Type B pancreatic cell (in vitro differentiated cells): ENCODE results near the gene CCDC174. TPM values are rescaled to one million over a fixed set of nuclear protein-coding genes. Genes with fewer than 3 reads are reported as not detected.
"Not testable (repeated sequence)": the region's sequence is repeated elsewhere in the genome, so short reads cannot be mapped to it uniquely, and the experiment has no call there.

Experiments used
- DNase-seq: peaks from one replicate; pipeline ENCODE4 v3.0.0; 2021; ENCODE audit warnings: mixed read lengths; ENCODE audit not compliant: unreplicated experiment; ENCODE audit errors: extremely low spot score
- H3K27ac Mint-ChIP-seq: 2 replicates; pipeline ENCODE4 v1.8.0; 2021; ENCODE audit warnings: mild to moderate bottlenecking, mixed read lengths
- H3K27me3 Mint-ChIP-seq: 2 replicates; pipeline ENCODE4 v1.8.0; 2021; ENCODE audit warnings: mixed read lengths
- H3K36me3 Mint-ChIP-seq: 2 replicates; pipeline ENCODE4 v1.8.0; 2021; ENCODE audit warnings: mixed read lengths
- H3K4me1 Mint-ChIP-seq: one replicate; pipeline ENCODE4 v1.8.0; 2021; ENCODE audit warnings: mixed read lengths; ENCODE audit not compliant: unreplicated experiment
- H3K4me3 Mint-ChIP-seq: 2 replicates; pipeline ENCODE4 v1.8.0; 2021; ENCODE audit warnings: mild to moderate bottlenecking, mixed read lengths
- H3K9me3 Mint-ChIP-seq: 2 replicates; pipeline ENCODE4 v1.8.0; 2021; ENCODE audit warnings: mixed read lengths
- CTCF ChIP-seq: fragments of 200-600 bp; sonication (generic); conservative IDR thresholded peaks from 2 replicates; pipeline ENCODE4 v1.5.0; 2021; ENCODE audit warnings: antibody characterized with exemption, mild to moderate bottlenecking
- total RNA-seq: library from RNA; stranded (reverse); gene quantifications from 2 replicates; pipeline ENCODE4 v1.2.1, GENCODE V29; 2021; ENCODE audit warnings: low replicate concordance

The CCDC174 gene
- total RNA-seq, 1 donor from 2014 or later = 23.2 TPM

GRCh38 chr3:14647976-14648955 is 3.3 kb upstream of the CCDC174 start:
- Mint-ChIP-seq H3K27ac (peak overlapping the region; percentile 2), H3K9me3 (no peaks in the 10 kb centered on the region), H3K4me1 (peaks cover 13% of the 10 kb centered on the region), H3K36me3 (peaks cover 5% of the 10 kb centered on the region), H3K27me3 (peaks cover 50% of the 10 kb centered on the region), H3K4me3 (peak overlapping the region; percentile 18)
- DNase-seq = no peak
- TF ChIP-seq CTCF = no peak

GRCh38 chr3:14649466-14649865 is 2.1 kb upstream of the CCDC174 start:
- DNase-seq = no peak
- Mint-ChIP-seq H3K9me3 (no peaks in the 10 kb centered on the region), H3K27ac (no peak overlapping the region), H3K27me3 (peaks cover 38% of the 10 kb centered on the region), H3K4me3 (peak overlapping the region; percentile 48), H3K36me3 (peaks cover 5% of the 10 kb centered on the region), H3K4me1 (peaks cover 13% of the 10 kb centered on the region)
- no peak for TF ChIP-seq CTCF

GRCh38 chr3:14650193-14650592 is 1.4 kb upstream of the CCDC174 start:
- peak overlapping the region; percentile 96 for H3K27ac Mint-ChIP-seq
- H3K4me3 Mint-ChIP-seq = peak overlapping the region; percentile 99
- no peak for DNase-seq
- peaks cover 13% of the 10 kb centered on the region for H3K4me1 Mint-ChIP-seq
- no peaks in the 10 kb centered on the region for H3K9me3 Mint-ChIP-seq
- H3K27me3 Mint-ChIP-seq = peaks cover 33% of the 10 kb centered on the region
- TF ChIP-seq CTCF = no peak
- H3K36me3 Mint-ChIP-seq = peaks cover 5% of the 10 kb centered on the region

- H3K27ac Mint-ChIP-seq = peak overlapping the region; percentile 96
- peak overlapping the region; percentile 99 for H3K4me3 Mint-ChIP-seq
- not testable (repeated sequence) for H3K4me1 Mint-ChIP-seq, DNase-seq, H3K9me3 Mint-ChIP-seq
- peaks cover 22% of the 10 kb centered on the region for H3K27me3 Mint-ChIP-seq
- peaks cover 11% of the 10 kb centered on the region for H3K36me3 Mint-ChIP-seq
Measured at GRCh38 chr3:14652360-14652907, 872 bp downstream of the CCDC174 start.

- no peak for DNase-seq
- Mint-ChIP-seq H3K36me3 (peaks cover 20% of the 10 kb centered on the region), H3K4me3 (no peak overlapping the region), H3K27me3 (no peaks in the 10 kb centered on the region), H3K9me3 (no peaks in the 10 kb centered on the region), H3K4me1 (no peaks in the 10 kb centered on the region), H3K27ac (no peak overlapping the region)
- TF ChIP-seq CTCF = no peak
Measured at GRCh38 chr3:14657579-14657978, 6.0 kb downstream of the CCDC174 start.

GRCh38 chr3:14658978-14659377 is 7.4 kb downstream of the CCDC174 start:
- H3K27me3 Mint-ChIP-seq = no peaks in the 10 kb centered on the region
- no peaks in the 10 kb centered on the region for H3K9me3 Mint-ChIP-seq
- H3K27ac Mint-ChIP-seq = no peak overlapping the region
- H3K4me3 Mint-ChIP-seq = no peak overlapping the region
- no peak for DNase-seq
- no peaks in the 10 kb centered on the region for H3K4me1 Mint-ChIP-seq
- no peak for TF ChIP-seq CTCF
- peaks cover 26% of the 10 kb centered on the region for H3K36me3 Mint-ChIP-seq
